ENCODE data around the gene ATP13A5.

DNA sequence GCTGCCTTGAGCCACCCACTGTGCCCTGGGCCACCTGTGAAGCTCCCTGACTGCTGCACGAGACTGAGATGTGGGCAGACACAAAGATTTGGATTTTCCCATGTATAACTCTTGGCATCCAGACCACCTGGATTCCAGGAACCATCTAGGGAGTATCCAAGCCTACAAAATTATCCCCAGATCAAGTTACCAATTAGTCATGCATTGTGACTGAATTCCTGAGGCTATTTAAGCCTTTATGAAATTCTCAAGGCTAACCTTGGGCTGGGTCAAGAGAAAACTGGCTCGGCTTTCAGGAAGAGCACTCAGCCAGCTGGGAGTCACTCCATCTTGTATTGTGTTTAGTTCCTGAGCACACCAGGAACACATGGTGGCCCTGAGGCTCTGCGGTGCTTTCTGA lies 13.3 kb upstream of the ATP13A5 start:
- TF ChIP-seq POLR2AphosphoS5 (IDR thresholded peaks at IDR 0.05; ENCODE audit: low read depth, low read length) = no peak
- TF ChIP-seq POLR2A (IDR thresholded peaks at IDR 0.05; ENCODE audit: low read depth, low read length) = no peak

Measured in GM12891 (cell line).